Stomach smooth muscle (tissue), 2 donors: ENCODE measurements around the gene GMPS.

Experiments used
- H3K27ac ChIP-seq: one replicate; pipeline ENCODE4 v1.7.0; 2013; ENCODE audit warnings: mild to moderate bottlenecking, low read length, inconsistent platforms
- H3K27me3 ChIP-seq, 2 donors: one replicate each; pipeline ENCODE4 v1.7.0; 2013; ENCODE audit warnings: low read length in 2 of 2; ENCODE audit not compliant: insufficient read depth in 2 of 2, control insufficient read depth in 1 of 2
- H3K36me3 ChIP-seq, 2 donors: one replicate each; pipeline ENCODE4 v1.7.0; 2013; ENCODE audit warnings: low read length in 2 of 2; ENCODE audit not compliant: control insufficient read depth in 2 of 2, insufficient read depth in 2 of 2
- H3K4me1 ChIP-seq: one replicate; pipeline ENCODE4 v1.7.0; 2013; ENCODE audit warnings: low read length; ENCODE audit not compliant: control insufficient read depth, insufficient read depth
- H3K4me3 ChIP-seq, 2 donors: one replicate each; pipeline ENCODE4 v1.7.0; 2013; ENCODE audit warnings: low read length in 2 of 2
- H3K9ac ChIP-seq, 2 donors: one replicate each; pipeline ENCODE4 v1.7.0; 2013; ENCODE audit warnings: low read length in 2 of 2, mild to moderate bottlenecking in 1 of 2
- H3K9me3 ChIP-seq, 2 donors: one replicate each; pipeline ENCODE4 v1.7.0; 2013; ENCODE audit warnings: low read length in 2 of 2; ENCODE audit not compliant: control insufficient read depth in 2 of 2
- donor health status: healthy.
- donor health status: Pancreatic carcinoma.

GMPS gene

DNA sequence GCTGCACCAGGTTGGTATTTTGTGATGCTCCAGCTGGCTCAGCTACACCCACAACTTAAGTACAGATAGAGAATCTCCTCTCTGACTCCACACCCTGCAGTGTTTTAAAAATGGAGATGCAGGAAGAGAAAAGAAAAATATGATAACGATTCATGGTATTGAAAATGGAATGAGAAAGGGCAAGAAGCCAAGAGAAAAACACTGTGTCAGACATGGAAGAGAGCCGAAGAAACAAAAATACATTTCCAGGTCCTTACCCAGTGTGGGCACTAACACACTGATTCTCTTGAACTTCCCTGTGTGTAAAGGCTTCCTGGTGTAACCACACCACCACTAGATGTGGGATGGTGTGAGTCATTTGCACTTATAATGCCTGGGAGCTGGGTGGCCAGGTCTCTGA lies 93.1 kb downstream of the GMPS start:
- Histone ChIP-seq H3K9ac (no peak overlapping the region), H3K27me3 (no peaks in the 10 kb centered on the region), H3K27ac (no peak overlapping the region), H3K36me3 (no peaks in the 10 kb centered on the region), H3K4me1 (no peaks in the 10 kb centered on the region), H3K9me3 (no peaks in the 10 kb centered on the region), H3K4me3 (no peak overlapping the region)

- Histone ChIP-seq H3K36me3 (no peaks in the 10 kb centered on the region), H3K9me3 (peaks cover 0 to 3% of the 10 kb centered on the region in 2 donors), H3K27ac (no peak overlapping the region), H3K4me3 (no peak overlapping the region), H3K4me1 (no peaks in the 10 kb centered on the region), H3K9ac (no peak overlapping the region), H3K27me3 (no peaks in the 10 kb centered on the region)
These were observed 99.9 kb downstream of the GMPS start for GRCh38 chr3:155970398-155970797.

DNA sequence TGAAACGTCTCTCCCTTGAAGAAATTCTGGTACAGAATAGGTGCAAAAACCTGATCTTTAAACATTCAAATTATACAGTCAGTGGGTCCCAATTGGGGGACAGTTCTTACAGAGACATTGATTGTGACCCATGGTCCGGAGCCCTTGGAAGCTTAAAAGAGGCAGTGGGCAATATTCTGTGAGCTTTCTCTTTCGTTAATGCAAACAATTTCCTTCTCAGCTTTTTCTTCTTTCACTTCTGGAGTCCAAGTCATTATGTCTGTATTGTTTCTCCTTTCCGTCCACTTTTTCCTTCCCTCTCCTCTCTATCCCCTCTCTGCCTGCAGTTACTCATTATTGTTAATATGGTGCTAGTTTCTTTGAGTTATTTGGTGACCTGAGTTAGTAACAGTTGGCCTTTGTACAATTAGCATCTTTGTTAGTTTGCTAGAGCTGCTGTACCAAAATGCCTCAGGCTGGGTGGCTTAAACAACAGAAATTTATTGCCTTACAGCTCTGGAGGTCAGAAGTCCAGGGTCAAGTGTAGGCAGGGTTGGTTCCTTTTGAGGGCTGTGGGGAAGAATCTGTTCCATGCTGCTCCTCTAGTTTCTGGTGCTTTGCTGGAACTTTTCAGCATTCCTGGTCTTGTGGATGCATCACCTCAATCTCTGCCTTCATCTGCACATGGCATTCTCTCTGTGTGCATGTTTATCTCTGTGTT lies 102.6 kb downstream of the GMPS start:
- Histone ChIP-seq H3K36me3 (no peaks in the 10 kb centered on the region), H3K27ac (no peak overlapping the region), H3K4me3 (no peak overlapping the region), H3K27me3 (no peaks in the 10 kb centered on the region), H3K9me3 (peaks cover 0 to 3% of the 10 kb centered on the region in 2 donors), H3K4me1 (no peaks in the 10 kb centered on the region), H3K9ac (no peak overlapping the region)

- Histone ChIP-seq H3K9me3 (no peaks in the 10 kb centered on the region), H3K4me3 (no peak overlapping the region), H3K4me1 (no peaks in the 10 kb centered on the region), H3K9ac (no peak overlapping the region), H3K27me3 (no peaks in the 10 kb centered on the region), H3K36me3 (no peaks in the 10 kb centered on the region), H3K27ac (no peak overlapping the region)
These were observed 107.9 kb downstream of the GMPS start for GRCh38 chr3:155978324-155978723.

GRCh38 chr3:155979746-155980145 lies 109.3 kb downstream of the GMPS start:
- Histone ChIP-seq H3K4me1 (no peaks in the 10 kb centered on the region), H3K9me3 (no peaks in the 10 kb centered on the region), H3K9ac (no peak overlapping the region)

GRCh38 chr3:155981669-155982068 lies 111.2 kb downstream of the GMPS start:
- H3K36me3 ChIP-seq = no peaks in the 10 kb centered on the region
- no peaks in the 10 kb centered on the region for H3K4me1 ChIP-seq

More at GRCh38 chr3:155979746-155980145, 109.3 kb downstream of the GMPS start:
- Histone ChIP-seq H3K36me3 (no peaks in the 10 kb centered on the region), H3K27ac (no peak overlapping the region), H3K27me3 (no peaks in the 10 kb centered on the region), H3K4me3 (no peak overlapping the region)

GRCh38 chr3:155983834-155984474 lies 113.5 kb downstream of the GMPS start:
- Histone ChIP-seq H3K27ac (no peak overlapping the region), H3K4me3 (no peak overlapping the region), H3K27me3 (no peaks in the 10 kb centered on the region), H3K4me1 (no peaks in the 10 kb centered on the region), H3K36me3 (no peaks in the 10 kb centered on the region), H3K9ac (no peak overlapping the region), H3K9me3 (no peaks in the 10 kb centered on the region)

More at GRCh38 chr3:155981669-155982068, 111.2 kb downstream of the GMPS start:
- no peak overlapping the region for H3K4me3 ChIP-seq
- H3K9ac ChIP-seq = no peak overlapping the region
- no peak overlapping the region for H3K27ac ChIP-seq
- H3K9me3 ChIP-seq = no peaks in the 10 kb centered on the region
- H3K27me3 ChIP-seq = no peaks in the 10 kb centered on the region

- Histone ChIP-seq H3K4me3 (no peak overlapping the region), H3K27me3 (no peaks in the 10 kb centered on the region), H3K9me3 (no peaks in the 10 kb centered on the region), H3K4me1 (no peaks in the 10 kb centered on the region), H3K27ac (no peak overlapping the region), H3K9ac (no peak overlapping the region), H3K36me3 (no peaks in the 10 kb centered on the region)
These were observed 114.5 kb downstream of the GMPS start for GRCh38 chr3:155984791-155985417.

- no peaks in the 10 kb centered on the region for H3K9me3 ChIP-seq
- no peak overlapping the region for H3K4me3 ChIP-seq
These were observed 119.1 kb downstream of the GMPS start for GRCh38 chr3:155989536-155989935.

DNA sequence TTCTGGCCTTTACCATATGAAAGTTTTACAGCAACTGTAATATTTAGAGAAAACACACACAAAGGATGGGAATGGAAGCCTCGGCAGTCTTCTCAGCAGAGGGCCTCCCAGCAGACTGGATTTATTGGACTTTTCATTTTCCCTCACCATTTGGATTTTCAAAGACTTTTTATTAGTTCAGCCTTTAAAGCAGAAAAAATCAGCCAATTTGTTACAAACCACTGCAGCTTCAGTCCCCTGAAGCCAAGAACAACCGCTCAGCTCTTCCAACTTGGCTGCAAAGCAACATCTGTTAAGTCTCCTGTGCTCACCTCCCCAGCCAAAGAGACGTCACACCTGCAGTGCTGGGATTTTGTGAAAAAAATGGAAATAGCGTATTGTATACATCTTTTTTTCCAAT lies 120.8 kb downstream of the GMPS start:
- no peak overlapping the region for H3K4me3 ChIP-seq
- no peaks in the 10 kb centered on the region for H3K27me3 ChIP-seq
- no peaks in the 10 kb centered on the region for H3K36me3 ChIP-seq
- no peaks in the 10 kb centered on the region for H3K9me3 ChIP-seq
- H3K27ac ChIP-seq = no peak overlapping the region
- no peak overlapping the region for H3K9ac ChIP-seq
- H3K4me1 ChIP-seq = no peaks in the 10 kb centered on the region

More at GRCh38 chr3:155989536-155989935, 119.1 kb downstream of the GMPS start:
- Histone ChIP-seq H3K27ac (no peak overlapping the region), H3K4me1 (no peaks in the 10 kb centered on the region), H3K36me3 (no peaks in the 10 kb centered on the region), H3K9ac (no peak overlapping the region), H3K27me3 (no peaks in the 10 kb centered on the region)

DNA sequence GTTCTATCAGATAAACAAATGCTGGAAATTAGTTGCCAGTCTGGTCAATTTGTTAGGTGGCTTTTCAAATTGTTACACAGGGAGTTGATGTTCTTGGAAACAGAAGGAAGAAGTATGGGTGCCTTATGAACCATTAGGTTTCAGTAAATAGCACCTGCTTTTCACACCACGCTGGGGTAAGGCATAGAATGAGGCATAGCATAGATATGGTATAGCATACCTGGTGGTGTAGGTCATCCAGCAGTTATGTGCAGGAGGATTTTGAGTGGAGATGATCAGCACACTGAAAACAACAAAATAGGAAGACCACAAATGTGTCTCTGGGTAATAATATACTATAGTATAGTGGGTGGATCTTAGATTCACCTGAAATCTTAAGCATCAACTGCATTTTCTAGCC lies 121.4 kb downstream of the GMPS start:
- Histone ChIP-seq H3K4me3 (no peak overlapping the region), H3K27me3 (no peaks in the 10 kb centered on the region), H3K9ac (no peak overlapping the region), H3K27ac (no peak overlapping the region), H3K36me3 (no peaks in the 10 kb centered on the region), H3K9me3 (no peaks in the 10 kb centered on the region), H3K4me1 (no peaks in the 10 kb centered on the region)
